Superior temporal gyrus (tissue), 1 donor: ENCODE data around the gene OR8D2.
"Not testable (repeated sequence)": the region's sequence is repeated elsewhere in the genome, so short reads cannot be mapped to it uniquely, and the experiment has no call there.

Experiments used
- DNase-seq: peaks from one replicate; pipeline ENCODE4 v3.0.0-alpha.2; 2016; ENCODE audit errors: extremely low spot score

The OR8D2 gene

GRCh38 chr11:124285610-124286344, 34.2 kb downstream of the OR8D2 start:
- DNase-seq: no peak

- DNase-seq: no peak
Observed at GRCh38 chr11:124278261-124278660, 41.7 kb downstream of the OR8D2 start.

- no peak for DNase-seq
Observed at GRCh38 chr11:124277804-124278203, 42.2 kb downstream of the OR8D2 start.

GRCh38 chr11:124277207-124277606, 42.8 kb downstream of the OR8D2 start:
- no peak for DNase-seq

- no peak for DNase-seq
Observed at GRCh38 chr11:124276081-124276480, 43.9 kb downstream of the OR8D2 start.

GRCh38 chr11:124274000-124274399, 46.0 kb downstream of the OR8D2 start:
- DNase-seq: no peak

- DNase-seq: not testable (repeated sequence)
Observed at GRCh38 chr11:124270886-124271285, 49.1 kb downstream of the OR8D2 start.
